Measurements from ENCODE around the gene PDCD7. TPM values are rescaled to one million over a fixed set of nuclear protein-coding genes. Genes with fewer than 3 reads are reported as not detected.

PDCD7 gene
- total RNA-seq, 2 donors from 2014 or later, result 25.4 to 33.1 TPM

GRCh38 chr15:65099336-65099735 is 34.3 kb downstream of the PDCD7 start:
- no peak overlapping the region for H3K9ac ChIP-seq (ENCODE audit: extremely low read depth, low read length, poor library complexity, severe bottlenecking)
- H3K4me3 ChIP-seq (ENCODE audit: low read length), result no peak overlapping the region
- H3K9me3 ChIP-seq (ENCODE audit: control insufficient read depth, low read length), result no peaks in the 10 kb centered on the region
- H3K27me3 ChIP-seq (ENCODE audit: control insufficient read depth, insufficient read depth, low read length, poor library complexity, severe bottlenecking), result no peaks in the 10 kb centered on the region
- Mint-ChIP-seq H3K4me1 (peaks cover 4% of the 10 kb centered on the region), H3K27ac (no peak overlapping the region), H3K4me3 (no peak overlapping the region), H3K27me3 (ENCODE audit: insufficient read depth) (peaks cover 3% of the 10 kb centered on the region), H3K9me3 (no peaks in the 10 kb centered on the region), H3K36me3 (ENCODE audit: low read depth) (peaks cover 15% of the 10 kb centered on the region)
- TF ChIP-seq, protein P1, sequence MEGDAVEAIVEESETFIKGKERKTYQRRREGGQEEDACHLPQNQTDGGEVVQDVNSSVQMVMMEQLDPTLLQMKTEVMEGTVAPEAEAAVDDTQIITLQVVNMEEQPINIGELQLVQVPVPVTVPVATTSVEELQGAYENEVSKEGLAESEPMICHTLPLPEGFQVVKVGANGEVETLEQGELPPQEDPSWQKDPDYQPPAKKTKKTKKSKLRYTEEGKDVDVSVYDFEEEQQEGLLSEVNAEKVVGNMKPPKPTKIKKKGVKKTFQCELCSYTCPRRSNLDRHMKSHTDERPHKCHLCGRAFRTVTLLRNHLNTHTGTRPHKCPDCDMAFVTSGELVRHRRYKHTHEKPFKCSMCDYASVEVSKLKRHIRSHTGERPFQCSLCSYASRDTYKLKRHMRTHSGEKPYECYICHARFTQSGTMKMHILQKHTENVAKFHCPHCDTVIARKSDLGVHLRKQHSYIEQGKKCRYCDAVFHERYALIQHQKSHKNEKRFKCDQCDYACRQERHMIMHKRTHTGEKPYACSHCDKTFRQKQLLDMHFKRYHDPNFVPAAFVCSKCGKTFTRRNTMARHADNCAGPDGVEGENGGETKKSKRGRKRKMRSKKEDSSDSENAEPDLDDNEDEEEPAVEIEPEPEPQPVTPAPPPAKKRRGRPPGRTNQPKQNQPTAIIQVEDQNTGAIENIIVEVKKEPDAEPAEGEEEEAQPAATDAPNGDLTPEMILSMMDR (conservative IDR thresholded peaks at IDR 0.05), result no peak
- no peaks in the 10 kb centered on the region for H3K4me1 ChIP-seq (ENCODE audit: control insufficient read depth, insufficient read depth, low read length)
- WGBS, 2 experiments (ENCODE audit: insufficient coverage in 1 of 2, insufficient read length in 1 of 2), result 90 to 97% methylated on average over 5 of the region's 5 CpGs
- DNase-seq, result peak; percentile 4
- no peak overlapping the region for H3K27ac ChIP-seq (ENCODE audit: low read depth, low read length)
- peaks cover 28% of the 10 kb centered on the region for H3K36me3 ChIP-seq (ENCODE audit: control insufficient read depth, insufficient read depth, low read length)

DNA sequence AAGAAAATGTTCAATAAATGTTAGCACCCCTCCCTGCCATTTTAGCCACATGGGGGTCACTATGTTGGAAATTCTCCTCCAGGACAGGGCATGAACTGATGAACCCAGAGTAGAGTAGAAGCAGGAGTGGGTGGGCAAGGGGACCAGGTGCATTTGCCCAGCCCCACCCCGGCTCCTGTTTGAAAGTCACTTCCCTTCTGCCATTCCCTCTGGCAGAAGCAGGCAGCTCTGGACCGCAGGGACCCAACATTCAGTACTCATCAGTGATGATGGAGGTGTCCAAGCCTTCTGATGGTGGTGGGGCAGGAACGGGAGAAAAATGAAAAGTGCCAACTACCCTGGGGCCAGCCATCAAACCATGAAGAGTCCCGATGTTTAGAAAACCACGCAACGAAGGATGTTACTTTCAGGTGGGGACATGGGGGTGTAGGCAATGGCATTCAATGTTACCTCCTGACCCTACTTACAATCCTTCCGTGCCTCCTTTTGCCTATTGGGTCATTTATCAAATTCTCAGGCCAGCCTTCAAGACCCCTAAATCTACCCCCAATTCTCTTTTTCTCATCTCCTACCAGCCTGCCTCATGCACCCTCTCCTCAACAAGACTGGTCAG is 35.9 kb downstream of the PDCD7 start:
- Histone ChIP-seq H3K36me3 (ENCODE audit: control insufficient read depth, insufficient read depth, low read length) (peaks cover 28% of the 10 kb centered on the region), H3K4me3 (ENCODE audit: low read length) (no peak overlapping the region), H3K9me3 (ENCODE audit: control insufficient read depth, low read length) (no peaks in the 10 kb centered on the region), H3K9ac (ENCODE audit: extremely low read depth, low read length, poor library complexity, severe bottlenecking) (no peak overlapping the region), H3K27me3 (ENCODE audit: control insufficient read depth, insufficient read depth, low read length, poor library complexity, severe bottlenecking) (no peaks in the 10 kb centered on the region), H3K4me1 (ENCODE audit: control insufficient read depth, insufficient read depth, low read length) (no peaks in the 10 kb centered on the region), H3K27ac (ENCODE audit: low read depth, low read length) (no peak overlapping the region)
- Mint-ChIP-seq H3K36me3 (ENCODE audit: low read depth) (peaks cover 15% of the 10 kb centered on the region), H3K9me3 (no peaks in the 10 kb centered on the region), H3K27ac (no peak overlapping the region), H3K4me1 (peaks cover 4% of the 10 kb centered on the region), H3K4me3 (no peak overlapping the region), H3K27me3 (ENCODE audit: insufficient read depth) (no peaks in the 10 kb centered on the region)
- TF ChIP-seq, protein P1 (conservative IDR thresholded peaks at IDR 0.05), result no peak
- peak; percentile 20 for DNase-seq
- 97 to 100% methylated on average over 5 to 7 of the region's 7 CpGs for WGBS, 2 experiments (ENCODE audit: insufficient coverage in 1 of 2, insufficient read length in 1 of 2)

DNA sequence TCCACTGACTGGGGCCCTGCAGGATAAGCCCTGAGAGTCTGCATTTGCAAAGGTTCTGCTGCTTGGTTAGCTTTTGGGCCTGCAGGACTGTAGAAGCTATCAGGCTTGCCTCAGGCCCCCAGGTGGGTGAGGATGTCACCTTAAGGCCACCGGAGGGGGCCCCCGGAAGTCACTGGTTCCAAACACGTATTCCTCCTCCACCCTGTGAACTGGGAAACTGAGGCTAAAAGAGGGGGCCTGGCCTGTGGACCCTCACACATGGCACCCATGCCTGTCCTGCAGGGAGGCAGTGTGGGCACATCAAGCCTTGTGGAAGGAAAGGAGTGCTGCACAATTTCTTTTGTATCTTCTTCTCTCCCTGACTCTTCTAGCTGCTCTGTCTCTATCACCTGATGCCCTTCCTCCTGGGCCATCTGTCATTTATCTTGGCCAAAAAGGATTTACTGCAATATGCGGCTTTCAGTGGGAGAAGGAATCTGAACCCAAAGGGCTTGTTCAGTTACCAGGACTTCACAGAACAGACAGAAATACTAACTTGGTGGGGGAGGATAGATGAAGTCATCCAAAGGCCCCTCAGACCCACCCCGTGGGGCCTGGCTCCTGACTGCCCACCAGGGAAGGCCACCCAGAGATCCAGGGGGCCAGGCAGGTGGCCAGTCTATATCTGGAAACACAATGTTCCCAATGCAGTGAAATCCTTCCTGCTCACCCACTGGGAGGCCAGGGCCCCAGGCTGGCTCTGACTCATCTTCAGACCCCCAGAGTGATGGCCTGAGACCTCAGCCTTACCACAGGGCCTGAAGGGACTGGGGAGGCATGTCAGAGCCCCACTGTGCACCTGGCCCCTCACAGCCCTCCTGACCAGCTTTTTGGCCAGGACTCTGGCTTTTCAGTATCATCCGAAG is 36.9 kb downstream of the PDCD7 start:
- WGBS, 2 experiments (ENCODE audit: insufficient coverage in 1 of 2, insufficient read length in 1 of 2), result 89 to 90% methylated on average over 3 to 6 of the region's 6 CpGs
- Mint-ChIP-seq H3K27ac (no peak overlapping the region), H3K9me3 (no peaks in the 10 kb centered on the region), H3K4me3 (no peak overlapping the region), H3K4me1 (peaks cover 3% of the 10 kb centered on the region), H3K27me3 (ENCODE audit: insufficient read depth) (no peaks in the 10 kb centered on the region), H3K36me3 (ENCODE audit: low read depth) (peaks cover 15% of the 10 kb centered on the region)
- Histone ChIP-seq H3K27ac (ENCODE audit: low read depth, low read length) (no peak overlapping the region), H3K27me3 (ENCODE audit: control insufficient read depth, insufficient read depth, low read length, poor library complexity, severe bottlenecking) (no peaks in the 10 kb centered on the region), H3K36me3 (ENCODE audit: control insufficient read depth, insufficient read depth, low read length) (peaks cover 28% of the 10 kb centered on the region), H3K4me3 (ENCODE audit: low read length) (no peak overlapping the region), H3K4me1 (ENCODE audit: control insufficient read depth, insufficient read depth, low read length) (no peaks in the 10 kb centered on the region), H3K9me3 (ENCODE audit: control insufficient read depth, low read length) (no peaks in the 10 kb centered on the region), H3K9ac (ENCODE audit: extremely low read depth, low read length, poor library complexity, severe bottlenecking) (no peak overlapping the region)
- DNase-seq, result peak; percentile 22
- TF ChIP-seq, protein P1 (conservative IDR thresholded peaks at IDR 0.05), result no peak
